ENCODE results near the gene CPTP. TPM values are rescaled to one million over a fixed set of nuclear protein-coding genes. Genes with fewer than 3 reads are reported as not detected.

The CPTP gene
- total RNA-seq, 6 experiments from 2014 or later = 24.6 to 31.5 (median 26.6) TPM

- no peak overlapping the region for H3K4me3 Mint-ChIP-seq
- DNase-seq = no peak
- H3K27ac Mint-ChIP-seq = no peak overlapping the region
- peaks cover 11% of the 10 kb centered on the region for H3K36me3 Mint-ChIP-seq (ENCODE audit: low read depth)
- peaks cover 3% of the 10 kb centered on the region for H3K27me3 Mint-ChIP-seq (ENCODE audit: insufficient read depth)
- TF ChIP-seq CTCF (IDR thresholded peaks at IDR 0.05) = no peak
- H3K4me1 Mint-ChIP-seq (ENCODE audit: low read depth) = peaks cover 6% of the 10 kb centered on the region
- H3K9me3 Mint-ChIP-seq = no peaks in the 10 kb centered on the region
These were observed 15.6 kb downstream of the CPTP start for GRCh38 chr1:1340185-1340584.

GRCh38 chr1:1340791-1341548 lies 16.4 kb downstream of the CPTP start:
- Mint-ChIP-seq H3K36me3 (ENCODE audit: low read depth) (peaks cover 11% of the 10 kb centered on the region), H3K9me3 (no peaks in the 10 kb centered on the region), H3K4me1 (ENCODE audit: low read depth) (peaks cover 11% of the 10 kb centered on the region), H3K27ac (no peak overlapping the region), H3K27me3 (ENCODE audit: insufficient read depth) (peaks cover 3% of the 10 kb centered on the region), H3K4me3 (no peak overlapping the region)
- no peak for DNase-seq
- no peak for TF ChIP-seq CTCF (IDR thresholded peaks at IDR 0.05)

GRCh38 chr1:1341549-1342021 lies 17.0 kb downstream of the CPTP start:
- peaks cover 11% of the 10 kb centered on the region for H3K36me3 Mint-ChIP-seq (ENCODE audit: low read depth)

GRCh38 chr1:1342061-1342562 lies 17.5 kb downstream of the CPTP start:
- TF ChIP-seq CTCF (IDR thresholded peaks at IDR 0.05) = no peak
- H3K9me3 Mint-ChIP-seq = no peaks in the 10 kb centered on the region
- peaks cover 11% of the 10 kb centered on the region for H3K36me3 Mint-ChIP-seq (ENCODE audit: low read depth)
- peaks cover 22% of the 10 kb centered on the region for H3K4me1 Mint-ChIP-seq (ENCODE audit: low read depth)
- DNase-seq = no peak
- H3K27me3 Mint-ChIP-seq (ENCODE audit: insufficient read depth) = peaks cover 3% of the 10 kb centered on the region
- H3K27ac Mint-ChIP-seq = no peak overlapping the region
- H3K4me3 Mint-ChIP-seq = no peak overlapping the region

More at GRCh38 chr1:1341549-1342021, 17.0 kb downstream of the CPTP start:
- peaks cover 17% of the 10 kb centered on the region for H3K4me1 Mint-ChIP-seq (ENCODE audit: low read depth)
- H3K27me3 Mint-ChIP-seq (ENCODE audit: insufficient read depth) = peaks cover 3% of the 10 kb centered on the region
- no peak for DNase-seq
- H3K27ac Mint-ChIP-seq = no peak overlapping the region
- no peak for TF ChIP-seq CTCF (IDR thresholded peaks at IDR 0.05)
- H3K4me3 Mint-ChIP-seq = no peak overlapping the region
- H3K9me3 Mint-ChIP-seq = no peaks in the 10 kb centered on the region

- DNase-seq = no peak
- Mint-ChIP-seq H3K27ac (no peak overlapping the region), H3K9me3 (no peaks in the 10 kb centered on the region), H3K27me3 (ENCODE audit: insufficient read depth) (peaks cover 5% of the 10 kb centered on the region), H3K4me3 (no peak overlapping the region), H3K36me3 (ENCODE audit: low read depth) (peaks cover 11% of the 10 kb centered on the region), H3K4me1 (ENCODE audit: low read depth) (peaks cover 27% of the 10 kb centered on the region)
- TF ChIP-seq CTCF (IDR thresholded peaks at IDR 0.05) = no peak
These were observed 18.0 kb downstream of the CPTP start for GRCh38 chr1:1342584-1343115.

All from HFFc6 (cell line).